OCI-LY1 (cell line): Measurements from ENCODE around the gene HSDL1.

Experiments
- EZH2 ChIP-seq: fragments of 200-600 bp; sonication (generic), shearing (Covaris generic); IDR thresholded peaks from 2 replicates; pipeline ENCODE4 v1.8.0; 2017; ENCODE audit warnings: borderline replicate concordance, mixed run types, mild to moderate bottlenecking, antibody characterized with exemption, low read length, moderate library complexity, mixed read lengths
- TF ChIP-seq, protein P1 (sequence below): fragments of 200-600 bp; sonication (generic), shearing (Covaris generic); IDR thresholded peaks from 2 replicates; pipeline ENCODE4 v1.5.1; 2017; ENCODE audit warnings: mild to moderate bottlenecking, antibody characterized with exemption, low read length, moderate library complexity, mixed read lengths

DNA sequence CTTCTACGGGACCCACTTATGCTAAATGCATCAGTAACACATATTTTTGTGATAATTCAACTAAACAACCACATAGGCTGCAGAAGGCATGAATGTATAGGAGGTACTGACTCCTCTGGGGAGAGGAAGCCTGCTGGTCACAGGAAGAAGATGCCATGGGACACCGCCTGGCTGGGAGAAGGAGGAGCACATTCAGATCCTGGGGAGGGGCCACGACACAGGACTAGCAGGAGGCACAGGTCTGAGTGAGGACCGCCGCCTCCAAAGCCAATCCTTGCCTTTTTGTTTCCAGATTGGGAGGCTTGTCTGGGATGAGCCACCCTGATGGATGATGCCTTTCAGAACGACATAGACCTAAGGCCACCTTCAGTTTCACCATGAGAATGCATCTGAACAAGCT lies 62.9 kb downstream of the HSDL1 start:
- TF ChIP-seq, protein P1, sequence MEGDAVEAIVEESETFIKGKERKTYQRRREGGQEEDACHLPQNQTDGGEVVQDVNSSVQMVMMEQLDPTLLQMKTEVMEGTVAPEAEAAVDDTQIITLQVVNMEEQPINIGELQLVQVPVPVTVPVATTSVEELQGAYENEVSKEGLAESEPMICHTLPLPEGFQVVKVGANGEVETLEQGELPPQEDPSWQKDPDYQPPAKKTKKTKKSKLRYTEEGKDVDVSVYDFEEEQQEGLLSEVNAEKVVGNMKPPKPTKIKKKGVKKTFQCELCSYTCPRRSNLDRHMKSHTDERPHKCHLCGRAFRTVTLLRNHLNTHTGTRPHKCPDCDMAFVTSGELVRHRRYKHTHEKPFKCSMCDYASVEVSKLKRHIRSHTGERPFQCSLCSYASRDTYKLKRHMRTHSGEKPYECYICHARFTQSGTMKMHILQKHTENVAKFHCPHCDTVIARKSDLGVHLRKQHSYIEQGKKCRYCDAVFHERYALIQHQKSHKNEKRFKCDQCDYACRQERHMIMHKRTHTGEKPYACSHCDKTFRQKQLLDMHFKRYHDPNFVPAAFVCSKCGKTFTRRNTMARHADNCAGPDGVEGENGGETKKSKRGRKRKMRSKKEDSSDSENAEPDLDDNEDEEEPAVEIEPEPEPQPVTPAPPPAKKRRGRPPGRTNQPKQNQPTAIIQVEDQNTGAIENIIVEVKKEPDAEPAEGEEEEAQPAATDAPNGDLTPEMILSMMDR: no peak
- TF ChIP-seq EZH2: no peak
